ENCODE measurements around the gene SERGEF.

- TF ChIP-seq CTCF (IDR thresholded peaks at IDR 0.05) (no peak), EP300 (IDR thresholded peaks at IDR 0.05) (no peak), POLR2A (IDR thresholded peaks at IDR 0.05) (no peak)
Observed at GRCh38 chr11:17883057-17883456, 129.8 kb downstream of the SERGEF start.

Data from tibial nerve (tissue), 4 donors.